GM19328 (cell line): ENCODE results near the gene GOLGA5.

Experiments
- ATAC-seq: cut with Tn5 transposase; IDR thresholded peaks from one replicate; pipeline ENCODE4 v1.9.1; 2021; ENCODE audit warnings: mild to moderate bottlenecking, moderate library complexity; ENCODE audit not compliant: unreplicated experiment

GOLGA5 gene

GRCh38 chr14:92874962-92875661 is 81.0 kb downstream of the GOLGA5 start:
- ATAC-seq = no peak

- no peak for ATAC-seq
Observed at GRCh38 chr14:92877757-92878431, 83.8 kb downstream of the GOLGA5 start.

GRCh38 chr14:92880351-92880750 is 86.2 kb downstream of the GOLGA5 start:
- no peak for ATAC-seq

- ATAC-seq = no peak
Observed at GRCh38 chr14:92880851-92881250, 86.7 kb downstream of the GOLGA5 start.

- ATAC-seq = no peak
Observed at GRCh38 chr14:92883066-92883465, 89.0 kb downstream of the GOLGA5 start.

- ATAC-seq = no peak
Observed at GRCh38 chr14:92884410-92884809, 90.3 kb downstream of the GOLGA5 start.

- no peak for ATAC-seq
Observed at GRCh38 chr14:92885279-92886061, 91.4 kb downstream of the GOLGA5 start.

GRCh38 chr14:92886337-92886736 is 92.2 kb downstream of the GOLGA5 start:
- ATAC-seq = no peak

GRCh38 chr14:92887157-92887556 is 93.1 kb downstream of the GOLGA5 start:
- no peak for ATAC-seq

GRCh38 chr14:92888896-92889295 is 94.8 kb downstream of the GOLGA5 start:
- no peak for ATAC-seq
